HUES48 (cell line): ENCODE results near the gene ARAP1.
A peak's percentile ranks its signal among the peaks of the same experiment; 100 is the strongest.

ENCODE experiments used
- H3K27ac ChIP-seq: one replicate; pipeline ENCODE4 v1.7.0; 2013; ENCODE audit warnings: low read depth, low read length, inconsistent platforms
- H3K27me3 ChIP-seq: 2 replicates; pipeline ENCODE4 v1.6.1; 2013; ENCODE audit warnings: mild to moderate bottlenecking, low read length; ENCODE audit not compliant: control insufficient read depth, insufficient read depth
- H3K36me3 ChIP-seq: 2 replicates; pipeline ENCODE4 v1.6.1; 2013; ENCODE audit warnings: low read length; ENCODE audit not compliant: control insufficient read depth, insufficient read depth
- H3K4me1 ChIP-seq: 2 replicates; pipeline ENCODE4 v1.6.1; 2013; ENCODE audit warnings: mild to moderate bottlenecking, low read length; ENCODE audit not compliant: control insufficient read depth, insufficient read depth
- H3K4me3 ChIP-seq: 2 replicates; pipeline ENCODE4 v1.5.1; 2013; ENCODE audit warnings: mild to moderate bottlenecking, low read depth, low read length
- H3K9ac ChIP-seq: 2 replicates; pipeline ENCODE4 v1.6.1; 2013; ENCODE audit warnings: mild to moderate bottlenecking, low read depth, low read length, moderate library complexity
- H3K9me3 ChIP-seq: 2 replicates; pipeline ENCODE4 v1.6.1; 2013; ENCODE audit warnings: low read length; ENCODE audit not compliant: control insufficient read depth, insufficient read depth

Gene ARAP1

GRCh38 chr11:72686639-72687220 is 65.5 kb downstream of the ARAP1 start:
- H3K9me3 ChIP-seq = no peaks in the 10 kb centered on the region
- H3K27ac ChIP-seq = no peak overlapping the region
- peaks cover 60% of the 10 kb centered on the region for H3K36me3 ChIP-seq
- H3K9ac ChIP-seq = no peak overlapping the region
- no peaks in the 10 kb centered on the region for H3K27me3 ChIP-seq
- H3K4me1 ChIP-seq = no peaks in the 10 kb centered on the region
- no peak overlapping the region for H3K4me3 ChIP-seq

GRCh38 chr11:72685560-72686480 is 66.4 kb downstream of the ARAP1 start:
- H3K4me1 ChIP-seq = no peaks in the 10 kb centered on the region
- H3K9ac ChIP-seq = no peak overlapping the region
- no peaks in the 10 kb centered on the region for H3K9me3 ChIP-seq
- no peaks in the 10 kb centered on the region for H3K27me3 ChIP-seq
- H3K27ac ChIP-seq = no peak overlapping the region
- H3K4me3 ChIP-seq = no peak overlapping the region
- peaks cover 51% of the 10 kb centered on the region for H3K36me3 ChIP-seq

GRCh38 chr11:72684236-72684912 is 67.8 kb downstream of the ARAP1 start:
- H3K9ac ChIP-seq = no peak overlapping the region
- no peaks in the 10 kb centered on the region for H3K4me1 ChIP-seq
- peaks cover 38% of the 10 kb centered on the region for H3K36me3 ChIP-seq
- H3K27ac ChIP-seq = peak overlapping the region; percentile 43
- H3K4me3 ChIP-seq = no peak overlapping the region
- no peaks in the 10 kb centered on the region for H3K9me3 ChIP-seq
- peaks cover 6% of the 10 kb centered on the region for H3K27me3 ChIP-seq

- Histone ChIP-seq H3K4me3 (no peak overlapping the region), H3K9me3 (no peaks in the 10 kb centered on the region), H3K27ac (peak overlapping the region; percentile 43), H3K4me1 (no peaks in the 10 kb centered on the region), H3K36me3 (peaks cover 33% of the 10 kb centered on the region), H3K27me3 (peaks cover 11% of the 10 kb centered on the region), H3K9ac (no peak overlapping the region)
Observed at GRCh38 chr11:72683782-72684200, 68.4 kb downstream of the ARAP1 start.

- Histone ChIP-seq H3K9ac (no peak overlapping the region), H3K4me3 (no peak overlapping the region), H3K27me3 (peaks cover 20% of the 10 kb centered on the region), H3K36me3 (peaks cover 24% of the 10 kb centered on the region), H3K9me3 (no peaks in the 10 kb centered on the region), H3K4me1 (no peaks in the 10 kb centered on the region), H3K27ac (no peak overlapping the region)
Observed at GRCh38 chr11:72682858-72683243, 69.4 kb downstream of the ARAP1 start.

GRCh38 chr11:72682238-72682857 is 69.9 kb downstream of the ARAP1 start:
- H3K9me3 ChIP-seq = no peaks in the 10 kb centered on the region
- H3K9ac ChIP-seq = no peak overlapping the region
- no peak overlapping the region for H3K27ac ChIP-seq
- H3K27me3 ChIP-seq = peaks cover 24% of the 10 kb centered on the region
- no peak overlapping the region for H3K4me3 ChIP-seq
- H3K36me3 ChIP-seq = peaks cover 19% of the 10 kb centered on the region
- H3K4me1 ChIP-seq = no peaks in the 10 kb centered on the region

- H3K9me3 ChIP-seq = no peaks in the 10 kb centered on the region
- peaks cover 2% of the 10 kb centered on the region; the same call in 1 of the 2 replicates for H3K4me1 ChIP-seq
- no peak overlapping the region for H3K4me3 ChIP-seq
- no peak overlapping the region for H3K27ac ChIP-seq
- peaks cover 28% of the 10 kb centered on the region for H3K27me3 ChIP-seq
- H3K9ac ChIP-seq = no peak overlapping the region
- H3K36me3 ChIP-seq = peaks cover 11% of the 10 kb centered on the region; the same call in 1 of the 2 replicates
Observed at GRCh38 chr11:72681226-72682153, 70.7 kb downstream of the ARAP1 start.

- H3K9ac ChIP-seq = no peak overlapping the region
- H3K27ac ChIP-seq = no peak overlapping the region
- peaks cover 7% of the 10 kb centered on the region; the same call in 1 of the 2 replicates for H3K36me3 ChIP-seq
- H3K27me3 ChIP-seq = peaks cover 36% of the 10 kb centered on the region
- H3K4me3 ChIP-seq = no peak overlapping the region
- peaks cover 6% of the 10 kb centered on the region; the same call in 1 of the 2 replicates for H3K4me1 ChIP-seq
- no peaks in the 10 kb centered on the region for H3K9me3 ChIP-seq
Observed at GRCh38 chr11:72680624-72681158, 71.5 kb downstream of the ARAP1 start.

- Histone ChIP-seq H3K36me3 (no peaks in the 10 kb centered on the region), H3K27me3 (peaks cover 45% of the 10 kb centered on the region), H3K9me3 (no peaks in the 10 kb centered on the region), H3K4me1 (peaks cover 8% of the 10 kb centered on the region; the same call in 1 of the 2 replicates), H3K4me3 (no peak overlapping the region), H3K9ac (no peak overlapping the region), H3K27ac (no peak overlapping the region)
Observed at GRCh38 chr11:72679869-72680268, 72.3 kb downstream of the ARAP1 start.

GRCh38 chr11:72678524-72678923 is 73.7 kb downstream of the ARAP1 start:
- H3K27me3 ChIP-seq = peaks cover 57% of the 10 kb centered on the region

More at GRCh38 chr11:72678524-72678923, 73.7 kb downstream of the ARAP1 start:
- Histone ChIP-seq H3K36me3 (no peaks in the 10 kb centered on the region), H3K4me1 (peaks cover 18% of the 10 kb centered on the region; the same call in 1 of the 2 replicates), H3K9me3 (no peaks in the 10 kb centered on the region), H3K9ac (no peak overlapping the region), H3K4me3 (no peak overlapping the region), H3K27ac (no peak overlapping the region)
